Measurements from ENCODE around the gene LPAR2.

The LPAR2 gene

GRCh38 chr19:19578252-19578651 lies 49.8 kb downstream of the LPAR2 start:
- DNase-seq (ENCODE audit: low spot score): no peak
- no peak for TF ChIP-seq CTCF (IDR thresholded peaks at IDR 0.05; ENCODE audit: extremely low read depth, missing control alignments)

DNA sequence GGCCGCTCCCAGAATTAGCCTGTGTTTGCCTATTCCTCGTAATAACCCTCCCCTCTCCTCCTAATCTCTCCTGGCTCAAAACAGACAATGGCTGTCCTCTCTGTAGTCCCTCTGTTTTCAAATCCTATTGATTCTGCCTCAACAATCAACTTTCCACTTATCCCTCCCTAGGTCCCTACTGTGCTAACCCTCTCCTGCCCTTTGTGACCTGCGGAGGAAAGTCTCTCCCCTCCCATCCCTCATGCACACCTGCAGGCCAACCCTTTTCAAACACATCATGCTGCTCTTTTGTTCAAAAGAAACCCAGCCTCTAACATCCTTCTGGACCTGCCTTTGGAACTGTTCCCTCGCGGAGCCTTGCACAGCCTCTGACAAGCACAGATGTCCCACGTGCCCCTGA lies 52.6 kb downstream of the LPAR2 start:
- no peak for DNase-seq (ENCODE audit: low spot score)

More for the DNA sequence above, 52.6 kb downstream of the LPAR2 start:
- no peak for TF ChIP-seq CTCF (IDR thresholded peaks at IDR 0.05; ENCODE audit: extremely low read depth, missing control alignments)
